Mucosa of stomach (tissue), 1 donor: ENCODE results near the gene NCR2.
A peak's percentile ranks its signal among the peaks of the same experiment; 100 is the strongest.

Experiments
- H3K27me3 ChIP-seq: one replicate; pipeline ENCODE4 v1.7.0; 2013; ENCODE audit warnings: mild to moderate bottlenecking, low read length; ENCODE audit not compliant: control insufficient read depth, insufficient read depth
- H3K36me3 ChIP-seq: one replicate; pipeline ENCODE4 v1.7.0; 2013; ENCODE audit warnings: low read length; ENCODE audit not compliant: control insufficient read depth, insufficient read depth
- H3K4me1 ChIP-seq: one replicate; pipeline ENCODE4 v1.7.0; 2013; ENCODE audit warnings: mild to moderate bottlenecking, low read length; ENCODE audit not compliant: control insufficient read depth, insufficient read depth
- H3K4me3 ChIP-seq: one replicate; pipeline ENCODE4 v1.7.0; 2013; ENCODE audit warnings: low read length
- H3K9ac ChIP-seq: one replicate; pipeline ENCODE4 v1.7.0; 2013; ENCODE audit warnings: mild to moderate bottlenecking, low read length, moderate library complexity
- H3K9me3 ChIP-seq: one replicate; pipeline ENCODE4 v1.7.0; 2013; ENCODE audit warnings: mild to moderate bottlenecking, low read length, moderate library complexity; ENCODE audit not compliant: control insufficient read depth
- donor health status: Pancreatic carcinoma.

Gene NCR2

DNA sequence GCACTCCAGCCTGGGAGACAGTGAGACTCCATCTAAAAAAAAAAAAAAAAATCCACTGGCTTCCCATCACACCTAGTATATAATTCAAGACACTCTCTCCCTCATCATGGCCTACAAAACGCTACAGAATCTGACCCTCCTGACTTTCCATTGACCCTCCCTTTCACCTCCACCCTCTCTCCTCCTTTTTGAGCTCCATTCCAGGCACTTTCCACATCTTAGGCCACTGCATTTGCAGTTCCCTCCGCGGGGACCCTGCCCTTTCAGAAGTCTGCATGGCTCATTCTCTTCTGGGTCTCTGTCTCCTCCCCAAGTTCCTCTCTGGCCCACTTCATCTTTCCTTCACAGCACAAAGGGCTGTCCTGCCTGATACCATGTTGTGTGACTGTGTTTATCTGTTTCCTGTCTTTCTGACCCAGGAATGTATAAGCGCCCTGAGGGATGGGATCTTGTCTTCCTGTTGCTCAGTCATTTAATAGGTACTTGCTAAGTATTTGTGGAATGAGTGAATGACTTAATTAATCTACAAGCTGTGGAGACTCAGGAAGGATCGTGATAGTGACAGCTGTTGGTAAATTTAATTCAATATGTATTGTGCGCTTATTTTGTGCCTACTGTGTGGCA is 35.2 kb downstream of the NCR2 start:
- H3K4me1 ChIP-seq, result peaks cover 43% of the 10 kb centered on the region
- H3K9me3 ChIP-seq, result no peaks in the 10 kb centered on the region
- peaks cover 62% of the 10 kb centered on the region for H3K27me3 ChIP-seq
- H3K9ac ChIP-seq, result no peak overlapping the region
- no peak overlapping the region for H3K4me3 ChIP-seq
- H3K36me3 ChIP-seq, result no peaks in the 10 kb centered on the region

DNA sequence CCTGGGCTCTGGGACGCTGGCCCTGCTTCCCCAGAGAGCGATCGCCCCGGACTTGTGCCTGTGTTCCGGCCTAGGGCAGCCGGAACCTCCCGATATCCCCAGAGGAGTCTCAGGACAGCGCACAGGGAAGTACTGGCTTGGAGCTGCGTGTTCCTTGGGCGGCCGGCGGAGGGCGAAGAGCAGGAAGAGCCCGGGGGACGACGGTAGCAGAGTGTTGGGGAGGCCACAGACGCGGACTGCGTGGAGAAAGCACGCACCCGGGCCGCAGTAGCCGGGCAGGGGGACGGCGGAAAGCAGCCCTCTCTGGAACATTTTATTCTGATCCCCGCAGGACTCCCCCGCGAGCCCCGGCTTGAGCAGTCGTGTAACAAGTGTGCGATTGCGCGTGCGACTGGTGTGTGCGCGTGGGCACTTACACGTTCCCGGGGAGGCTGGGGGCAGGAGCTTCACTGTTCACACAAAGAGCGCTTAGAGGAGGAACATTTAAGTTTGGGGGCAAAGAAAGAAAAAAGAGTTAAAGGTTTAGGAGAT is 36.1 kb downstream of the NCR2 start:
- Histone ChIP-seq H3K36me3 (no peaks in the 10 kb centered on the region), H3K4me3 (peak overlapping the region; percentile 10), H3K4me1 (peaks cover 43% of the 10 kb centered on the region), H3K9me3 (no peaks in the 10 kb centered on the region), H3K9ac (no peak overlapping the region), H3K27me3 (peaks cover 71% of the 10 kb centered on the region)

DNA sequence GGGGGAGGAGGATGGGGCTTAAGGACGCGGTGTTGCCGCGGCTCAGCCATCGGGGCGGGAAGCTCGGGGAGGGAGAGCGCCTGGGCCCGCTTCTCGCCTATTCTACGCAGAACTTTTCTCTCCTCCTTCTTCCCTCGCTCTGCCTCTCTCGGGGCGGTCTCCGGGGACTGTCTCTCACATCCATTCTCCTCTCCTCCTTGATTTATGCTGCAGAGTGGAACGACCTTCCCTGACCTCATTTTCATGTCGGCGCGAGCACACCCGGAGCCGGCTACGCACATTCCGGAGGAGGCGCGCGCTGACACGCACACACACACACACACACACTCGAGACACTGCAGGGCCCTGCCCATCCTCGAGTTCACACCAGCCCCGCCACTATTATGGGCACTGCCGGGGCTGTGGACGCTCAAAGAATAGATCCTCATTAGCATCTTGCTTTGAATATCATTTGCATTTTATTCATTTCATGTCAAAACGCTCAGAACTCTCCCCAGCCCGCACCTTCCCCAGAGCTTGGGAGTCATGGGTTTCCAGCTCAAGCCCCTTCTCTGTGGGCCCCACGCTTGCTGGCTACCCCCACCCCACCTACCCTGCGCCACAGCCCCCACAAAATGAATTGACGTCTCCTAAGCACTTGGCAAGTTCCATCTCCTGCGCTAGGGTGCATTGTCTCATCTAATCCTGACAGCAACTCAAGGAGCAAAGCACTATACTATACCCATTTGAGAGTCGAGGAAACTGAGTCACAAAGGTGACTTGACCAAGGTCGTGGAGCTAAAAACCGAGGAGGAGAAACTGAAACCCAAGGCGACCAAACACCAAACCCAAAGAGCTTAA is 36.8 kb downstream of the NCR2 start:
- no peaks in the 10 kb centered on the region for H3K36me3 ChIP-seq
- peak overlapping the region; percentile 21 for H3K4me3 ChIP-seq
- H3K9ac ChIP-seq, result no peak overlapping the region
- H3K27me3 ChIP-seq, result peaks cover 78% of the 10 kb centered on the region
- peaks cover 43% of the 10 kb centered on the region for H3K4me1 ChIP-seq
- H3K9me3 ChIP-seq, result no peaks in the 10 kb centered on the region

DNA sequence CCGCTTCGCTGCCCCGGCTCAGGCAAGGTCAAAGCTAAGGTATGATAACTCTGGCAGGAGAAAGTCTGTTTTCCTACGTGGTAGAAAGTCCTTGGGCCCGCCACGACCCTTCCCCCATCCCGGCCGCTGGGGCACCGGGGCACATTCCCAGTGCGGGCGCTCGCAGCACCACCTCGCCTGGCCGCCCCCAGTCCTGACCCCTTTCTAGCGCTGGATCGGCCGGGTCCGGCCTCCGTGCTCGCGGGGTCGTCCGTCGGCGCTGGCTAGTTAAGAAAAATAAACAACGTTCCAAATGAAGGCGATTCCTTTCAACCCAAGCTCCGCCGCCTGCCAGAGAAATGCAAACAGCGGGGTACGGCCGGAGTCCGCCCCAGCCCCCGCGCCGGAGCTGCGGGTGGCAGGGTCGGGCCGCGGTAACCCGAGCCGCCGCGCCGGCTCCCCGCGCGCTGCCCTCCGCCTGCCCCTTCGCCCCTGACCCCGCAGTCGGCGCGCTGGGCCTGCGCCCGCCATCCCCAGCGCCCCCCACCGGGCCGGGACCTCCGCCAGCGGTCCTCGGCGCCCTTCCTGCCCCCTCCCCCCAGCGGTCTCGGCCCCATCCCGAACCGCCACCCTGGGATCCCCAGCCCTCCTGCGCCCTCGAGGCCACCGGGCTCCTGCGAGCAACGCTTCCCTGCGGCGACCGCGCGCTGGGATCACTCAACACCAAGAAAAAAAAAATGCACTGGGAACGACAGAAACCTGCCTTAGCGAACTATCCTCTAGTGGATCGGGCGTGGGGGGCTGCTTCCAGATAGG is 37.6 kb downstream of the NCR2 start:
- no peak overlapping the region for H3K9ac ChIP-seq
- peak overlapping the region; percentile 21 for H3K4me3 ChIP-seq
- peaks cover 85% of the 10 kb centered on the region for H3K27me3 ChIP-seq
- H3K9me3 ChIP-seq, result no peaks in the 10 kb centered on the region
- no peaks in the 10 kb centered on the region for H3K36me3 ChIP-seq
- peaks cover 43% of the 10 kb centered on the region for H3K4me1 ChIP-seq

DNA sequence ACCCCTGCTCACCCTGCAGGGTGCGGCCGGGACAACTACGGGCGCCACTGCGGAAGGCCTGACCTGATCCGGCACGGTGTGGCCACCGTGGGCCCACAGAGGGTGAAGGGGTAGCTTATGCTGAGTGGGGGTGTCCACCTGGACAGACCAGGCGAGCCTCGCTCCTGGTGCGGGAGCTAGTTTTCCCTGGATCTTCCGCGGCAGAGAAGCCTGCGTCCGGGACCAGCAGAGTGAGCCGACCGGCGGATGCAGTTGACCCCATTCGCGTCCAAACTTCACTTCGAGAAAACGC is 38.2 kb downstream of the NCR2 start:
- Histone ChIP-seq H3K9me3 (no peaks in the 10 kb centered on the region), H3K4me3 (no peak overlapping the region), H3K36me3 (no peaks in the 10 kb centered on the region), H3K4me1 (peaks cover 43% of the 10 kb centered on the region), H3K9ac (no peak overlapping the region), H3K27me3 (peaks cover 85% of the 10 kb centered on the region)

DNA sequence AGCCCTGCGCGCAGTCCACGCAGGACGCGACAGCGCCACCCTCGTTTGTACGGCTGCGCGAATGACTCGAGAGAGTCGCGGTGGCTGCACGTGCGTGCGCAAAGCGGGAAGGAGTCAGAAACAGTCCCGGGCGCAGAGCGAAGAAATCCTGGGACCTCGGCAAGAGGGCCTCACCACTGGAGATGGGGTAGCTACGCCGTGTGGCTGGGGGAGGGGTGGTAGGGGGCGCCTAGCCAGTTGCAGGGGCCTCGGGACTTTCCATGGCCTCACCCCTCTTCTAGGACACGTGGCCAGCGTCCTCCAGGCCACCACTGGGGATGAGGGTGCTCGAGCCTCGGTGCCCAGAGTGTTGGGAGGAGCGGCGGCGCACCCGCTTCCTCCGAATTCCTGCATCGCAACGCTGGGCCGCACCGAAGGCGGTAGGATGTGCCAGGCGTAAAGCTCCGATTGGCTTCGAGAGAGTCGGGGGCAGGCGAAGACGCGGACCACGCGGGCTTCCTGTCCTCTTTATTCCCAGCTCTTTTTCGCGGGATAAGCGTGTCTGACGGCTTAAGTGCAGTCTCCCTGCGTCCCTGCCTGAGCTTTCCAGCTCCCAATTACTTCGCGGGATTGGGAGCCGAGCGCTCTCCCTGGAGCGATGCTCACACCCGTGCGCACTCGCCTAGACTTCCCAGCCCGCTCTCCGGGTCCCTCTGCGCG is 38.7 kb downstream of the NCR2 start:
- Histone ChIP-seq H3K4me3 (no peak overlapping the region), H3K27me3 (peaks cover 84% of the 10 kb centered on the region), H3K9me3 (no peaks in the 10 kb centered on the region), H3K36me3 (no peaks in the 10 kb centered on the region), H3K9ac (no peak overlapping the region), H3K4me1 (peaks cover 41% of the 10 kb centered on the region)

- Histone ChIP-seq H3K27me3 (peaks cover 76% of the 10 kb centered on the region), H3K4me3 (no peak overlapping the region), H3K9me3 (no peaks in the 10 kb centered on the region), H3K9ac (no peak overlapping the region), H3K4me1 (peaks cover 38% of the 10 kb centered on the region), H3K36me3 (no peaks in the 10 kb centered on the region)
Measured at GRCh38 chr6:41374618-41375590, 39.5 kb downstream of the NCR2 start.

DNA sequence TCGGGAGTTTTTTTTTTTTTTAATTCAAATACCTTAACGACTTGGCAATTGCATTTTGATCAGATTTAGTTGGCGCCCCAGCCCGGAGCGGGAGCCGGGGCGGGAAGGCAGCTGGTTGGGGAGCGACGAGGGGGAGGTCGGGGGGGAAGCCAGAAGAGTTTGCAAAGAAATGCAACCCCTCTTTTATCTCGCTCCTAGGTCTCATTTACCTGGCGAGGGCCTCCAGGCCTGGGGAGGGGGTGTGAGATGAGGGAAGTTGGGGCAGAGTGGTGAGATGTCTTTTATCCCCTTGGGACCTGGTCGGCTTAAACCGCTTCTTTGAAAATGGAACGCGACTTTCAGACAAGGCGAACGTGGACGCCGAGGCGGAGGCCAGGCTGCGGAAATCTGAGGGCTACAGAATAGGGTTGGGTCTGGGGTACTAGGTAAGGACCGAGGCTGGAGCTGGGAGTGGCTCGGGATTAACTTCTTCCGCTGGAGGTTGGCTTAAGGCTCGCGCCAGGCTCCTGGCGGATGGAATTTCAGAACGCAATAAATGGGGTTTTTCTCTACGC is 40.3 kb downstream of the NCR2 start:
- Histone ChIP-seq H3K4me1 (peaks cover 38% of the 10 kb centered on the region), H3K9ac (no peak overlapping the region), H3K9me3 (no peaks in the 10 kb centered on the region), H3K4me3 (no peak overlapping the region), H3K36me3 (no peaks in the 10 kb centered on the region), H3K27me3 (peaks cover 71% of the 10 kb centered on the region)

- Histone ChIP-seq H3K4me1 (peaks cover 37% of the 10 kb centered on the region), H3K9me3 (no peaks in the 10 kb centered on the region), H3K4me3 (no peak overlapping the region), H3K36me3 (no peaks in the 10 kb centered on the region), H3K27me3 (peaks cover 68% of the 10 kb centered on the region), H3K9ac (no peak overlapping the region)
Measured at GRCh38 chr6:41376176-41376575, 40.8 kb downstream of the NCR2 start.

DNA sequence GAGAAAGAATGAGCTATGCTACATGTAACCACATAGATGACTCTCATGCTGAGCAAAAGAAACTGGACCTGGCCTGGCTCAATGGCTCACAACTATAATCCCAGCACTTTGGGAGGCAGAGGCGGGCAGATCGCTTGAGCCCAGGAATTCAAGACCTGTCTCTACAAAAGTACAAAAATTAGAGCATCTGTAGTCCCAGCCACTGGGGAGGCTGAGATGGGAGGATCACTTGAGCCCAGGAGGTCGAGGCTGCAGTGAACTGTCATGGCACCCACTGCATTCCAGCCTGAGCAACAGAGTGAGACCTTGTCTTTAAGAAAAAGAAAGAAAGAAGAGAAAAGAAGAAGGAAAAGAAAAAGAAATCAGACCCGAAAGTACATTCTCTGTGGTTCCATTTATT is 41.7 kb downstream of the NCR2 start:
- no peak overlapping the region for H3K4me3 ChIP-seq
- peaks cover 59% of the 10 kb centered on the region for H3K27me3 ChIP-seq
- H3K4me1 ChIP-seq, result peaks cover 28% of the 10 kb centered on the region
- no peaks in the 10 kb centered on the region for H3K36me3 ChIP-seq
- H3K9ac ChIP-seq, result no peak overlapping the region
- H3K9me3 ChIP-seq, result no peaks in the 10 kb centered on the region

- no peak overlapping the region for H3K9ac ChIP-seq
- H3K36me3 ChIP-seq, result no peaks in the 10 kb centered on the region
- peaks cover 43% of the 10 kb centered on the region for H3K27me3 ChIP-seq
- no peaks in the 10 kb centered on the region for H3K9me3 ChIP-seq
- no peak overlapping the region for H3K4me3 ChIP-seq
- peaks cover 9% of the 10 kb centered on the region for H3K4me1 ChIP-seq
Measured at GRCh38 chr6:41379306-41379705, 43.9 kb downstream of the NCR2 start.
